ENCODE data around the gene ARMC6.

ARMC6 gene

GRCh38 chr19:19026299-19026971 lies 7.0 kb upstream of the ARMC6 start:
- Histone ChIP-seq H3K9ac (ENCODE audit: low read length) (no peak overlapping the region), H3K27ac (ENCODE audit: low read depth, low read length) (no peak overlapping the region), H3K4me3 (ENCODE audit: low read length) (no peak overlapping the region), H3K4me1 (ENCODE audit: control insufficient read depth, insufficient read depth, low read length) (no peaks in the 10 kb centered on the region), H3K36me3 (ENCODE audit: control insufficient read depth, insufficient read depth, low read length) (peaks cover 47% of the 10 kb centered on the region), H3K27me3 (ENCODE audit: control insufficient read depth, insufficient read depth, low read length) (no peaks in the 10 kb centered on the region)

DNA sequence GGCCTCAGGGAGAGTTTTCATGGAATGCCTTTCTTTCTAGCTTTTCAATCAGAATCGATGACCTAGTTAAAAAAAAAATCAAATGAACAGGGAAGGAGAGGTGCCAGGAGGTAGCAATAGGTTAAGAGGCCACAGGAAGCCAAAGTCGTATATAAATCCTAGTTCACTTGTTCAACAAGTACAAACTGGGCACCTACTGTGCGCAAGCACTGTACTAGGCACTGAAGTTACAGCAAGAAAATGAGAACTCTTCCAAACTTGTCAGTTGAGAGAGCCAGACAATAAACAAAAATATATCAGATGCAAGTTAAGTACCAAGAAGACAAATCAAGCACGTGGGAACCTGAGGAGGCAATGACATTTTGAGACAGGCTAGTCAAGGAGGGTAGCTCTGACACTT lies 6.2 kb upstream of the ARMC6 start:
- peaks cover 45% of the 10 kb centered on the region for H3K36me3 ChIP-seq (ENCODE audit: control insufficient read depth, insufficient read depth, low read length)
- H3K4me3 ChIP-seq (ENCODE audit: low read length), result no peak overlapping the region
- H3K27ac ChIP-seq (ENCODE audit: low read depth, low read length), result no peak overlapping the region
- H3K27me3 ChIP-seq (ENCODE audit: control insufficient read depth, insufficient read depth, low read length), result no peaks in the 10 kb centered on the region
- H3K4me1 ChIP-seq (ENCODE audit: control insufficient read depth, insufficient read depth, low read length), result no peaks in the 10 kb centered on the region
- H3K9ac ChIP-seq (ENCODE audit: low read length), result no peak overlapping the region

GRCh38 chr19:19028526-19028925 lies 4.9 kb upstream of the ARMC6 start:
- no peak overlapping the region for H3K9ac ChIP-seq (ENCODE audit: low read length)
- no peaks in the 10 kb centered on the region for H3K27me3 ChIP-seq (ENCODE audit: control insufficient read depth, insufficient read depth, low read length)
- no peak overlapping the region for H3K4me3 ChIP-seq (ENCODE audit: low read length)
- H3K27ac ChIP-seq (ENCODE audit: low read depth, low read length), result no peak overlapping the region
- H3K36me3 ChIP-seq (ENCODE audit: control insufficient read depth, insufficient read depth, low read length), result peaks cover 34% of the 10 kb centered on the region
- H3K4me1 ChIP-seq (ENCODE audit: control insufficient read depth, insufficient read depth, low read length), result no peaks in the 10 kb centered on the region

DNA sequence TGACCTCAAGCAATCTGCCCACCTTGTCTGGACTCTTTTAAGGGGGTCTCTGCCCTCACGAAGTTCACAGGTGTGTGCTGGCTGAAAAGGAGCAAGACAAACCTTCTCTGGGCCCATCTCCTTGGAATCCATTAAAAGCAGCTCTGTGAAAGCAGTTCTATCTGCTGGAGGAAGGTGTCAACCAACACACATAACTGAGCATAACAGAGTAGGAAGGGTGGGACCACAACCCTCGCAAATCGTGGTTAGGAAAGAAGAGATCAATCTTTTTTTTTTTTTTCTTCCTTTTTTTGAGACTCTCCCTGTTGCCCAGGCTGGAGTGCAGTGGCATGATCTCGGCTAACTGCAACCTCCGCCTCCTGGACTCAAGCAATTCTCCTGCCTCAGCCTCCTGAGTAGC lies 1.5 kb upstream of the ARMC6 start:
- peaks cover 10% of the 10 kb centered on the region for H3K36me3 ChIP-seq (ENCODE audit: control insufficient read depth, insufficient read depth, low read length)
- no peaks in the 10 kb centered on the region for H3K27me3 ChIP-seq (ENCODE audit: control insufficient read depth, insufficient read depth, low read length)
- peaks cover 3% of the 10 kb centered on the region for H3K4me1 ChIP-seq (ENCODE audit: control insufficient read depth, insufficient read depth, low read length)
- H3K4me3 ChIP-seq (ENCODE audit: low read length), result no peak overlapping the region
- no peak overlapping the region for H3K27ac ChIP-seq (ENCODE audit: low read depth, low read length)
- H3K9ac ChIP-seq (ENCODE audit: low read length), result no peak overlapping the region

DNA sequence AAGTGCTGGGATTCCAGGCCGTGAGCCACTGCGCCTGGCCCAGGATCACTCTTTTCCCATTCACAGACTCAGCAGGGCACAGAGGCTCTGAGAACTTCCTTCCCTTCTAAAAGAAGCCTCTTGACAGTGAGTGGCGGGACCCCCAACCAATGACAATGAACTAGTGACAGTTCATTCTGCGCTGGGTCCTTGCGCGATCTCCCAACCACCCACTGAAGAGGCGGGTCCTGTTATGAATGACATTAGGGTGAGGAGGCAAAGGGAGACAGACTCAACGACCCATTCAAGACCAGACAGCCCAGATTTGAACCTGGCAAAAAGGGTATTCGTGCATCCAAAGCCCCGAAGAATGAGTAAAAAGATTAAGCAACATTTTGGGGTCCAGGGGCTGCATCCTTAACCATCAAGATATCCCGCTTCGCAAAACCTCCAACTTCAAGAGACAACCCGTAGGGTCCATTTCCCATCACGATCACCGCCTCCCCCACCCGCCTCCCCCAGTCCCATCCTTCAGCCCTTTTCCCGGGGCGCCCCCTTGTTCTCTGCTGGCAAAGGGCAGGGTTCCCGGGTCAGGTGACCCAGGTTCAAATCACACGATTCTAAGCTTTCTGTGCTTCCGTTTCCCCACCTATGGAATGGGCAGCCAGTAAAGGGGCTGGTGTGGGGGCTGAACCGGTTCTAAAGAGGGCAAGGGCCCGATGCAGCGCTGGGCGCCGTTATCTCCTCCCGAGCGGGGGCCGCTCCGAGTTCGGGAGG lies 805 bp upstream of the ARMC6 start:
- Histone ChIP-seq H3K27me3 (ENCODE audit: control insufficient read depth, insufficient read depth, low read length) (no peaks in the 10 kb centered on the region), H3K36me3 (ENCODE audit: control insufficient read depth, insufficient read depth, low read length) (peaks cover 10% of the 10 kb centered on the region), H3K9ac (ENCODE audit: low read length) (peak overlapping the region; percentile 71), H3K4me3 (ENCODE audit: low read length) (peak overlapping the region; percentile 79), H3K27ac (ENCODE audit: low read depth, low read length) (peak overlapping the region; percentile 81), H3K4me1 (ENCODE audit: control insufficient read depth, insufficient read depth, low read length) (peaks cover 3% of the 10 kb centered on the region)

DNA sequence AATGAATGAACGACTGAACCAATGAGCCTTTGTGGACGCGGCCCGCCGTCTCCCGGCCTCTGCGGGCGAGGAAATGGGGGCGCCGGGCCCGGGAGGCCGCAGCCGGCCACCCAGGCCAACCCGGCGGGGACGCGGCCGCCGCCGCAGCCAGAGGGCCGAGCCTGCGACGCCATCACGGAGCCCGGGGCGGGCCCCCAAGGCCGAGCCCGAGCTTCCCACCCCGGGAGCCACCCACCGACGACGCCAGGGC lies 302 bp upstream of the ARMC6 start:
- Histone ChIP-seq H3K4me3 (ENCODE audit: low read length) (peak overlapping the region; percentile 79), H3K36me3 (ENCODE audit: control insufficient read depth, insufficient read depth, low read length) (peaks cover 8% of the 10 kb centered on the region), H3K27ac (ENCODE audit: low read depth, low read length) (peak overlapping the region; percentile 81), H3K4me1 (ENCODE audit: control insufficient read depth, insufficient read depth, low read length) (peaks cover 3% of the 10 kb centered on the region), H3K9ac (ENCODE audit: low read length) (peak overlapping the region; percentile 71), H3K27me3 (ENCODE audit: control insufficient read depth, insufficient read depth, low read length) (no peaks in the 10 kb centered on the region)

GRCh38 chr19:19034204-19034624 lies 811 bp downstream of the ARMC6 start:
- H3K4me3 ChIP-seq (ENCODE audit: low read length), result peak overlapping the region; percentile 79
- H3K4me1 ChIP-seq (ENCODE audit: control insufficient read depth, insufficient read depth, low read length), result peaks cover 3% of the 10 kb centered on the region
- H3K27ac ChIP-seq (ENCODE audit: low read depth, low read length), result no peak overlapping the region
- H3K9ac ChIP-seq (ENCODE audit: low read length), result no peak overlapping the region
- no peaks in the 10 kb centered on the region for H3K36me3 ChIP-seq (ENCODE audit: control insufficient read depth, insufficient read depth, low read length)
- H3K27me3 ChIP-seq (ENCODE audit: control insufficient read depth, insufficient read depth, low read length), result no peaks in the 10 kb centered on the region

- peaks cover 8% of the 10 kb centered on the region for H3K36me3 ChIP-seq (ENCODE audit: control insufficient read depth, insufficient read depth, low read length)
- no peaks in the 10 kb centered on the region for H3K27me3 ChIP-seq (ENCODE audit: control insufficient read depth, insufficient read depth, low read length)
- H3K4me3 ChIP-seq (ENCODE audit: low read length), result no peak overlapping the region
- H3K27ac ChIP-seq (ENCODE audit: low read depth, low read length), result no peak overlapping the region
- no peak overlapping the region for H3K9ac ChIP-seq (ENCODE audit: low read length)
- H3K4me1 ChIP-seq (ENCODE audit: control insufficient read depth, insufficient read depth, low read length), result no peaks in the 10 kb centered on the region
These were observed 6.5 kb downstream of the ARMC6 start for GRCh38 chr19:19039901-19040300.

DNA sequence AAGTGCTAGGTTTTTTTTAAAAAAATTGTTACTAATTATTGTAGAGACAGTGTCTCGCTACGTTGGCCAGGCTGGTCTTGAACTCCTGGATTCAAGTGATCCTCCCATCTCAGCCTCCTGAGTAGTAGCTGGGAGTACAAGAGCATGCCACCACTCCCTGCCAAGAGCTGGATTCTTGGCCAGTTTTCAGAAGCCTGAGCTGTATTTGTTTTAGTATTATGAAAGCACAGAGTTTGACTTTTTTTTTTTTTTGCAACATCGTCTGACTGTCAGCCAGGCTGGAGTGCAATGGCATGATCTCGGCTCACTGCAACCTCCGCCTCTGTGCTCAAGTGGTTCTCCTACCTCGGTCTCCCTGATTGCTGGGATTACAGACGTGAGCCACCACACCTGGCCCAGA lies 7.0 kb downstream of the ARMC6 start:
- H3K36me3 ChIP-seq (ENCODE audit: control insufficient read depth, insufficient read depth, low read length), result peaks cover 8% of the 10 kb centered on the region
- H3K27ac ChIP-seq (ENCODE audit: low read depth, low read length), result no peak overlapping the region
- no peak overlapping the region for H3K4me3 ChIP-seq (ENCODE audit: low read length)
- H3K9ac ChIP-seq (ENCODE audit: low read length), result no peak overlapping the region
- H3K27me3 ChIP-seq (ENCODE audit: control insufficient read depth, insufficient read depth, low read length), result no peaks in the 10 kb centered on the region
- no peaks in the 10 kb centered on the region for H3K4me1 ChIP-seq (ENCODE audit: control insufficient read depth, insufficient read depth, low read length)

- Histone ChIP-seq H3K4me3 (ENCODE audit: low read length) (no peak overlapping the region), H3K36me3 (ENCODE audit: control insufficient read depth, insufficient read depth, low read length) (peaks cover 8% of the 10 kb centered on the region), H3K4me1 (ENCODE audit: control insufficient read depth, insufficient read depth, low read length) (no peaks in the 10 kb centered on the region), H3K27ac (ENCODE audit: low read depth, low read length) (no peak overlapping the region), H3K9ac (ENCODE audit: low read length) (no peak overlapping the region), H3K27me3 (ENCODE audit: control insufficient read depth, insufficient read depth, low read length) (no peaks in the 10 kb centered on the region)
These were observed 9.4 kb downstream of the ARMC6 start for GRCh38 chr19:19042732-19043280.

DNA sequence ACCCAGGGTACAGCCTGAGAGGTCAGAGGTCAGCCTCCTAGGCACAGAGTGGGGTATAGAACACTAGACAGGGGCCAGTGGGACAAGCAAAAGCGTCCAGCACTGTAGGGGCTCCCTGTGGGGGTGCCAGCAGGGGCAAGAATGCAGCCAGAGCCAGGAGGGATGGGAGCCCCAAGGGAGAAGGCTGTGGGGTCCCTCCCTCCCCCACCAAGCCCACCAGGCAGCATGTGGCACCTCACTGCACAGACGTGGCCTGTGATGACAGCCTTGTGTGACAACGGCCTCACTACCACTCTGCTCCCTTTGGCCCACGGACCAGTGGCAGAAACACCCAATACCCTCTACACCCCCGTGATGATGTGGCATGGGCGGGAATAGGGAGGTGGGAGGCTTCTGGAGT lies 10.1 kb downstream of the ARMC6 start:
- H3K27me3 ChIP-seq (ENCODE audit: control insufficient read depth, insufficient read depth, low read length), result no peaks in the 10 kb centered on the region
- H3K9ac ChIP-seq (ENCODE audit: low read length), result no peak overlapping the region
- H3K36me3 ChIP-seq (ENCODE audit: control insufficient read depth, insufficient read depth, low read length), result peaks cover 8% of the 10 kb centered on the region
- no peak overlapping the region for H3K27ac ChIP-seq (ENCODE audit: low read depth, low read length)
- no peak overlapping the region for H3K4me3 ChIP-seq (ENCODE audit: low read length)
- H3K4me1 ChIP-seq (ENCODE audit: control insufficient read depth, insufficient read depth, low read length), result no peaks in the 10 kb centered on the region

- Histone ChIP-seq H3K4me1 (ENCODE audit: control insufficient read depth, insufficient read depth, low read length) (no peaks in the 10 kb centered on the region), H3K36me3 (ENCODE audit: control insufficient read depth, insufficient read depth, low read length) (peaks cover 8% of the 10 kb centered on the region), H3K27me3 (ENCODE audit: control insufficient read depth, insufficient read depth, low read length) (no peaks in the 10 kb centered on the region), H3K4me3 (ENCODE audit: low read length) (no peak overlapping the region), H3K9ac (ENCODE audit: low read length) (no peak overlapping the region), H3K27ac (ENCODE audit: low read depth, low read length) (no peak overlapping the region)
These were observed 10.5 kb downstream of the ARMC6 start for GRCh38 chr19:19043881-19044280.

GRCh38 chr19:19049406-19049805 lies 16.0 kb downstream of the ARMC6 start:
- H3K27ac ChIP-seq (ENCODE audit: low read depth, low read length), result no peak overlapping the region
- H3K4me3 ChIP-seq (ENCODE audit: low read length), result no peak overlapping the region
- peaks cover 3% of the 10 kb centered on the region for H3K36me3 ChIP-seq (ENCODE audit: control insufficient read depth, insufficient read depth, low read length)
- no peaks in the 10 kb centered on the region for H3K27me3 ChIP-seq (ENCODE audit: control insufficient read depth, insufficient read depth, low read length)
- H3K9ac ChIP-seq (ENCODE audit: low read length), result no peak overlapping the region
- no peaks in the 10 kb centered on the region for H3K4me1 ChIP-seq (ENCODE audit: control insufficient read depth, insufficient read depth, low read length)

Data from rectal smooth muscle tissue (tissue), 1 donor.